ENCODE results near the gene CD59.
A peak's percentile ranks its signal among the peaks of the same experiment; 100 is the strongest.

CD59 gene
- 40.5 to 103 reads per million in 2 donors for total RNA-seq

GRCh38 chr11:33736148-33736812, at the start of gene CD59:
CD59 (minus strand) TSS chr11:33736423; CDS start chr11:33722445, 13,978 bp downstream.
- peak; percentile 91 for DNase-seq

GRCh38 chr11:33785609-33786008, 49.4 kb upstream of the CD59 start:
- no peak for DNase-seq

- DNase-seq, result no peak
These were observed 43.8 kb upstream of the CD59 start for GRCh38 chr11:33779849-33780528.

GRCh38 chr11:33778675-33779074, 42.5 kb upstream of the CD59 start:
- DNase-seq, result no peak

- no peak for DNase-seq
These were observed 41.7 kb upstream of the CD59 start for GRCh38 chr11:33777906-33778305.

- no peak for DNase-seq
These were observed 39.7 kb upstream of the CD59 start for GRCh38 chr11:33775832-33776470.

GRCh38 chr11:33775467-33775807, 39.2 kb upstream of the CD59 start:
- no peak for DNase-seq

- no peak for DNase-seq
These were observed 38.7 kb upstream of the CD59 start for GRCh38 chr11:33774736-33775466.

GRCh38 chr11:33773987-33774735, 37.9 kb upstream of the CD59 start, which contains the start of gene FBXO3:
FBXO3 (minus strand) TSS chr11:33774520; CDS start chr11:33774497, 23 bp downstream.
- peak; percentile 84 for DNase-seq

- DNase-seq, result peak; percentile 9
These were observed 37.3 kb upstream of the CD59 start for GRCh38 chr11:33773404-33773986.

- no peak for DNase-seq
These were observed 36.6 kb upstream of the CD59 start for GRCh38 chr11:33772870-33773269.

GRCh38 chr11:33772300-33772699, 36.1 kb upstream of the CD59 start:
- no peak for DNase-seq

GRCh38 chr11:33770236-33770635, 34.0 kb upstream of the CD59 start:
- DNase-seq, result no peak

- no peak for DNase-seq
These were observed 33.3 kb upstream of the CD59 start for GRCh38 chr11:33769542-33769941.

GRCh38 chr11:33767624-33768023, 31.4 kb upstream of the CD59 start:
- DNase-seq, result no peak

- no peak for DNase-seq
These were observed 29.9 kb upstream of the CD59 start for GRCh38 chr11:33766085-33766484.

GRCh38 chr11:33761471-33761870, 25.2 kb upstream of the CD59 start:
- DNase-seq, result no peak

- DNase-seq, result no peak
These were observed 17.2 kb upstream of the CD59 start for GRCh38 chr11:33753304-33753967.

GRCh38 chr11:33751878-33752277, 15.7 kb upstream of the CD59 start:
- no peak for DNase-seq

- DNase-seq, result no peak
These were observed 11.8 kb upstream of the CD59 start for GRCh38 chr11:33747979-33748378.

GRCh38 chr11:33743291-33743690, 7.1 kb upstream of the CD59 start:
- no peak for DNase-seq

Data from T-helper 9 cell (primary cell).